Suprapubic skin (tissue), 3 donors: ENCODE results near the gene CFH.

ENCODE experiments used
- POLR2A ChIP-seq, 2 donors: fragments of 450-650 bp; IDR thresholded peaks; one replicate each; pipeline ENCODE4 v1.6.1; 2017; ENCODE audit warnings: antibody characterized with exemption in 2 of 2, mild to moderate bottlenecking in 2 of 2, moderate library complexity in 2 of 2
- TF ChIP-seq, protein P1 (sequence below), 2 donors: fragments of 200-600 bp in 1 of 2; fragments of 450-650 bp in 1 of 2; sonication (generic) in 1 of 2; IDR thresholded peaks; one replicate each; pipeline ENCODE4 v1.5.1; 2016 to 2019; ENCODE audit warnings: antibody characterized with exemption in 2 of 2, mild to moderate bottlenecking in 1 of 2, moderate library complexity in 1 of 2

DNA sequence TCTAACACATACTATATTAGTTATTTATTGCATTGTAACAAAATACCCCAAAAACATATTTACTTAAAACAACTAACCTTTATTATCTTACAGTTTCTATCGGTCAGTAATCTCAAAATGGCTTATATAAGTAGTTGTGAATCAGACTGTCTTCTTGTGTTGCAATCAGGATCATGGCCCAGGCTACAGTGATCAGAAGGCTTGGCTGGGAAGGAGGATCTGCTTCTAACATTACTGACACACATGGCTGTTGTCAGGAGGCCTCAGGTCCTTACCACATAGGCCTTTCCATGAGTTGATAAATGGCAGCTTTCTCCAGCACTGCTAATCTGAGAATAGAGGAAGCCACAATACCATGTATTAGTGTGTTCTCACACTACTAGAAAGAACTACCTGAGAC is 33.7 kb downstream of the CFH start:
- TF ChIP-seq POLR2A (IDR thresholded peaks at IDR 0.05) = no peak
- TF ChIP-seq, protein P1, sequence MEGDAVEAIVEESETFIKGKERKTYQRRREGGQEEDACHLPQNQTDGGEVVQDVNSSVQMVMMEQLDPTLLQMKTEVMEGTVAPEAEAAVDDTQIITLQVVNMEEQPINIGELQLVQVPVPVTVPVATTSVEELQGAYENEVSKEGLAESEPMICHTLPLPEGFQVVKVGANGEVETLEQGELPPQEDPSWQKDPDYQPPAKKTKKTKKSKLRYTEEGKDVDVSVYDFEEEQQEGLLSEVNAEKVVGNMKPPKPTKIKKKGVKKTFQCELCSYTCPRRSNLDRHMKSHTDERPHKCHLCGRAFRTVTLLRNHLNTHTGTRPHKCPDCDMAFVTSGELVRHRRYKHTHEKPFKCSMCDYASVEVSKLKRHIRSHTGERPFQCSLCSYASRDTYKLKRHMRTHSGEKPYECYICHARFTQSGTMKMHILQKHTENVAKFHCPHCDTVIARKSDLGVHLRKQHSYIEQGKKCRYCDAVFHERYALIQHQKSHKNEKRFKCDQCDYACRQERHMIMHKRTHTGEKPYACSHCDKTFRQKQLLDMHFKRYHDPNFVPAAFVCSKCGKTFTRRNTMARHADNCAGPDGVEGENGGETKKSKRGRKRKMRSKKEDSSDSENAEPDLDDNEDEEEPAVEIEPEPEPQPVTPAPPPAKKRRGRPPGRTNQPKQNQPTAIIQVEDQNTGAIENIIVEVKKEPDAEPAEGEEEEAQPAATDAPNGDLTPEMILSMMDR (IDR thresholded peaks at IDR 0.05) = no peak
